Measurements from ENCODE around the gene EWSR1.

The EWSR1 gene

DNA sequence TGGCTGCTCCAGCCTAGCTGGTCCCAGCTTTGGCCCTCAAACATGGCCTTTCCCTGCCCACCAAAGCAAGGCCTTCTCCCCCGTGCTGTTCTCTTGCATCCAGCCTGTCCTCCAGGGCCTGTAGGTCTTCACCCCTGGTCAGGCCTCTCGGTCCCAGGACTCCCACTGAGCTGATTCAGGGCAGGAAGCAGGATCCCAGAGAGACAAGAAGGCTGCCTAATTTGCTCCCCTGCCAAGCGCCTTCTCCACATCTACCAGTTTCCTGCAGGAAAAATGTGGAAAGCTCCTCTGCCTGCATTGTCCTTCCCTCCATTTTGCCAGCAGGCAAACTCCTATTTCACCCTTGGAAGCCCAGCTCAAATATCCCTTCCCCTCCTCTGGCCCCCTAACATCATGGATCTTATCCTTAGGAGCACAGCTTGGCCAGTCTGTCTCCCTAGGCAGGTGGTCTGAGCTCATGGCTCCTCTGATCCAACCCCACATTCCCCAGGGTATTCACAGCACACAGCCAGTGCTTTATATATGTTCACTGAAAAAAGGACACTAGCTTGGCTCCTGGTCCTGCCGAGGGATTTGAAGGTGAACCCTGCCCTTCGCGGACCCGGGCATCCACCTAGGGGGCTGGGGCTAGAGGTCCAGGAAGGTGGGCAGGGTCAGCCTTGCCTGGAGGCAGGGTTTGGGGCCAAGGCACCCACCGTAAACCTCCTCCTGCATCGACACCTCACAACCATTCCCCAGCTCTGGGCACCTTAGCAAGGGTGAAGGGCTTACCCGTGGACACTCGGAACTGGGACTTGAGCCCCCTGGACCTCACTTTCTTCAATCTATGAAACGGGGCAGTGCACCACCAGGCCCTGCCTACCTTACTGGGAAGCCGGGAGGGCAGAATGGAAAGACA, 1.3 kb upstream of the EWSR1 start:
- H3K36me3 ChIP-seq (ENCODE audit: control insufficient read depth, insufficient read depth, low read length): peaks cover 27% of the 10 kb centered on the region
- peaks cover 16% of the 10 kb centered on the region for H3K4me1 ChIP-seq (ENCODE audit: control insufficient read depth, insufficient read depth, low read length)
- H3K9me3 ChIP-seq (ENCODE audit: control insufficient read depth, insufficient read depth, low read length): no peaks in the 10 kb centered on the region
- no peaks in the 10 kb centered on the region for H3K27me3 ChIP-seq (ENCODE audit: control insufficient read depth, insufficient read depth, low read length)
- H3K9ac ChIP-seq (ENCODE audit: low read depth, low read length): peak overlapping the region; percentile 97
- H3K4me3 ChIP-seq (ENCODE audit: low read depth, low read length): peak overlapping the region; percentile 61

DNA sequence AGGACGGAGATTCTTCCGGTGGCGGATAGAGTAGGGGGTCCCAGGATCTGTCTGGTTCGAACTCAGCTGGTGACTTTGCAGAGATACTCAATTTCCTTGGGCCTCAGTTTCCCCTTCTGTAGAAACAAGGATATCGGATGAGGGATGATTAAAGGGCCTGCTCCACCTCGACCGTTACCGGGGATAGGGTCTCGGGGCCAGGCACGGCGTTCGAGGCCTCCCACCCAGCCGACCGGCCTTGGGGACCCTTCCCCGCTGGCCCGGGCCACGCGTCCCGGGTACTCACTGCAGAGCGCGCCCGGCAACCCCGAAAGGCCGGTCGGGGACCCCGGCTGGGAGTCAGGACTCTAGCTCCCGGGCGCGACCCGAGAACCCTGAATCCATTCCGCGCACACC, 608 bp upstream of the EWSR1 start:
- peak overlapping the region; percentile 61 for H3K4me3 ChIP-seq (ENCODE audit: low read depth, low read length)
- no peaks in the 10 kb centered on the region for H3K9me3 ChIP-seq (ENCODE audit: control insufficient read depth, insufficient read depth, low read length)
- H3K4me1 ChIP-seq (ENCODE audit: control insufficient read depth, insufficient read depth, low read length): peaks cover 16% of the 10 kb centered on the region
- peaks cover 27% of the 10 kb centered on the region for H3K36me3 ChIP-seq (ENCODE audit: control insufficient read depth, insufficient read depth, low read length)
- H3K9ac ChIP-seq (ENCODE audit: low read depth, low read length): peak overlapping the region; percentile 97
- no peaks in the 10 kb centered on the region for H3K27me3 ChIP-seq (ENCODE audit: control insufficient read depth, insufficient read depth, low read length)

DNA sequence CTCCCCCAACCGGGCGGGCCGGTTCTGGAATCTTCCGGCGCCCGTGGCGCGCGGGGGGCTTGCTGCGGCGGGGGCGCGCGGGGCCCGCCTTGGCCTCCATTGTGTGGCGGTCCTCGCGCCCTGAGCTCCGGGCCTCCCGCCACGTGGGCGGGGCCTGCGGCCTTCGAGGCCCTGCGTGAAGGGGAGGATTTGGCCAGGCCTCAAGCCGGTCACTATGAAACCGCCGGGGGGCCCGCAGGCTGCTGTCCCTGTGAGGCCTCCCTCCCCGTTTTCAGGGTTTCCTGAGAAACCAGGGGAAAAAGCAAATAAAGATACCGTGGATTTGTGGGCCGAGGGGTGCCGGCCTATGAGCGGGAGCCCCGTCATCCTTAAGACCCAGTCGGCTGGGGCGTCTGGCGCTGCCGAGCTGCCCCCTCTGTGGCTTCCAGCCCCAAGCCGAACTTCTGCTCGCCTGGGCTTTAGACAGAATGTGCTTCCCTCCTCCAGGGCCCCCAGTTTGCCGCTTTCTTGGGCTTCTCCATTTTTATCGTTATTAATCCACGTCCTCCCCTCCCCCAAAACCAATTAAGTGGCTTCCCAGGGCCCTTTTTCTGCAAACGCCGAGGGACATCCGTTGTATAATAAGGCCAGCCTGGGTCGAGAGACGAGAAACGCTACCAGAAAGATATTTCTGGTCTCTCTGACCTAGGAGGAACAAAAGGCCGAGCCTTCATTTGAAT, 602 bp downstream of the EWSR1 start:
- Histone ChIP-seq H3K36me3 (ENCODE audit: control insufficient read depth, insufficient read depth, low read length) (peaks cover 29% of the 10 kb centered on the region), H3K9ac (ENCODE audit: low read depth, low read length) (peak overlapping the region; percentile 97), H3K27me3 (ENCODE audit: control insufficient read depth, insufficient read depth, low read length) (no peaks in the 10 kb centered on the region), H3K9me3 (ENCODE audit: control insufficient read depth, insufficient read depth, low read length) (no peaks in the 10 kb centered on the region), H3K4me1 (ENCODE audit: control insufficient read depth, insufficient read depth, low read length) (peaks cover 16% of the 10 kb centered on the region), H3K4me3 (ENCODE audit: low read depth, low read length) (peak overlapping the region; percentile 61)

DNA sequence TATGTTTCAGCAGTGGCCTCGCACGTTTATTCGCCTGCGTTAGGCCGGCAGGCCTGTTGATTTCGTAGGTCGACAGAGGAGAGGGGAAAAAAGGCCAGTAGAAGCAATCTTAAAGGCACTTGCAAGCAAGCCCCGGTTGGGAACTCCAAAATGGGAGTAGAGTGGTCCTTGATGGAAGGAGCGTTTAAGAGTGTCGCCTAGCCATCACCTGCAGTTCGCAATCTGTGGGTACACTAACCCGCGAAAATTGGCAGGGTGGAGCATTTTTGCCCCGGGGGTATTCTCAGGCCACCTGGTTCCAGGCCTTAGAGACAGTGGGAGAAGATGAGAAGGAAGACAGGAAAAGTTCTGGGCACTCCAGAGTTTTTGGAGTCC, 1.1 kb downstream of the EWSR1 start:
- peak overlapping the region; percentile 61 for H3K4me3 ChIP-seq (ENCODE audit: low read depth, low read length)
- peaks cover 31% of the 10 kb centered on the region for H3K36me3 ChIP-seq (ENCODE audit: control insufficient read depth, insufficient read depth, low read length)
- peak overlapping the region; percentile 97 for H3K9ac ChIP-seq (ENCODE audit: low read depth, low read length)
- peaks cover 16% of the 10 kb centered on the region for H3K4me1 ChIP-seq (ENCODE audit: control insufficient read depth, insufficient read depth, low read length)
- H3K27me3 ChIP-seq (ENCODE audit: control insufficient read depth, insufficient read depth, low read length): no peaks in the 10 kb centered on the region
- H3K9me3 ChIP-seq (ENCODE audit: control insufficient read depth, insufficient read depth, low read length): no peaks in the 10 kb centered on the region

DNA sequence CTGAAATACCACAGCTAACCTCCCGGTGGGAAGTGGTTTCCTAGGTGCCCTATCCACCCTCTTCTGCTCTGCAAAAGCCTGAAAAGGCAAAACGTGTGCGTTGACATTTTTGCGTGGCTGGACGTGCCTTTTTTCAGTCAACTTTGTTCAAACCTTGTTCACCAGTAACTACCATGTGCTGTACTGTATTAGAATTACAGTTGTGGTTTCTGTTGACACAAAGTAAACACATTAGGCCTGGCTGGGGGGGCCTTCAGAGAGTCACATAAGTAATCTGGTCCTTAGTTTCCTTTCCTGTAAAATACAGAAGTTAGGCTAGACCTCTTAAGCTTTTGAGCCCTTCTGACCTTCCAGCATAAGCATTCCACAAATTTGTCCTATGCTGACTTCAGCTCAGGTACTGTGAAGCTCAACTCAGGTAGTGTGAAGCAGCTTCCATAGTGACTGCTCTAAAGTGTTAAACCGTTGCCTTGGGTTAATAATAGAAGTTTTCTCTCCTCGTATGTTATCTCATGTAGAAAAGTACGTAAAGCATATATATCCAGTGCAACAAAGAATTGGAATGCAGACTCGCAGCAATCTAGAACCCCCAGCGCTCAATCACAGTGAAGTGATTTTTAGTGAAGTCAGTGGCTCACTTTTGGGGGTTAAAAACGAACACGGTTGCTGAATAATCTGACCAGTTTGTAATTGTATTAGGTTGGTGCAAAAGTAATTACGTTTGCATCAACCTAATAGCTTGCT, 1.8 kb downstream of the EWSR1 start:
- Histone ChIP-seq H3K9me3 (ENCODE audit: control insufficient read depth, insufficient read depth, low read length) (no peaks in the 10 kb centered on the region), H3K27me3 (ENCODE audit: control insufficient read depth, insufficient read depth, low read length) (no peaks in the 10 kb centered on the region), H3K4me1 (ENCODE audit: control insufficient read depth, insufficient read depth, low read length) (peaks cover 16% of the 10 kb centered on the region), H3K9ac (ENCODE audit: low read depth, low read length) (peak overlapping the region; percentile 97), H3K4me3 (ENCODE audit: low read depth, low read length) (peak overlapping the region; percentile 61), H3K36me3 (ENCODE audit: control insufficient read depth, insufficient read depth, low read length) (peaks cover 28% of the 10 kb centered on the region)

DNA sequence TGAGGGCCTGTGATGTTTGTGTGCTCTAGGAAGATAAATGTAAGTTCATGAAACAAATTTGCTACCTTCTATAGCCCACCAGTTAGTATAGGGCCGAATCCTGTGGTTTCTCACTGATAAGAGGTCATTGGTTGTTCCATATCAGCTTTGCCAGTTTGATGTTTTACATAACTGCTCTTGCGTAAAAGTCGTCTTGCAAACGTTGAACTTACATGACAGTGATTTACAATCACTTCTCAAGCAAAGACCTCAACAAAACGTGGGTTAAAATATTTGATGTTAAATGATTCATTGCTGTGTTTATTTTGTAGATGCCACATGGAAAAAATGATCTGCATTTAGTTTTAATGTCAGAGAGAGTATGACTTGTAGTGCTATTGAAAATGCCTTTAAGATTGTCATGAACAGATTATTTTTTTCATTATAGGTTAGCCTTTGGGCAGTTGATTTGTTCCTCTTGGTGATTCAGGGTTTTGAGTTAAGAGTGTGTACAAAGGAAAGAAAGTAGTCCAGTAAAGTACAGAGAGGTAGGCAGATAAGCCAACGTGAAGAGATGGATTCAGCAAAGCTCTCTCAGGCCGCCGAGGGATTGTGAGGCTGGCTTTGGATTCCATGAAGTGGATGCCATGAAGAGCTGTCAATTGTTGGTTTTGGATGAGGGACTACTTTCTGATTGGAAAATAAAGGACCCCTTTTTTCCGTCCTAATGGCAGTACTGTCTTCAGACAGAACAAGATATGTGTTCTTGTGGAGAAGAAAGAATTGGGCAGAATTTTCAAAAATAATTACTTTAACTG, 2.6 kb downstream of the EWSR1 start:
- Histone ChIP-seq H3K9ac (ENCODE audit: low read depth, low read length) (no peak overlapping the region), H3K9me3 (ENCODE audit: control insufficient read depth, insufficient read depth, low read length) (no peaks in the 10 kb centered on the region), H3K36me3 (ENCODE audit: control insufficient read depth, insufficient read depth, low read length) (peaks cover 21% of the 10 kb centered on the region), H3K4me1 (ENCODE audit: control insufficient read depth, insufficient read depth, low read length) (peaks cover 16% of the 10 kb centered on the region), H3K27me3 (ENCODE audit: control insufficient read depth, insufficient read depth, low read length) (no peaks in the 10 kb centered on the region), H3K4me3 (ENCODE audit: low read depth, low read length) (peak overlapping the region; percentile 61)

DNA sequence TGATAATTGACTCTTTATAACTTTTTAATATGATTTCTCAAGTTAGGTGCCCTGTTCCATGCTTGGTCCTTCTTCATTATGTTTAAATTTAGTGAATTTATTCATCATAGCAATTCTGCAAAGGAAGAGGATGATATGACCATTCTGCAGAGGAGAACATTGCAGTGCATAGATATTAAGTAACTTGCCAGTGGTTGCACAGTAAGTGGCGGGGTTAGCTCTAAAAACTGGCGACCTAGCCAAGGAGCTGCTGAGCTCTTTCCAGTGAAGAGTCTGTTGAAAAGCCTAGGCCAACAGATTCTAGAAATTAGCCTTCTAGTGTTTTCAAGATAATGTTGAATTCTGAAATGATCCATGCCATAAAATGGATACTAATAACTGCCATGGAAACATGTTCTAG, 4.6 kb downstream of the EWSR1 start:
- Histone ChIP-seq H3K36me3 (ENCODE audit: control insufficient read depth, insufficient read depth, low read length) (peaks cover 19% of the 10 kb centered on the region), H3K9me3 (ENCODE audit: control insufficient read depth, insufficient read depth, low read length) (no peaks in the 10 kb centered on the region), H3K9ac (ENCODE audit: low read depth, low read length) (no peak overlapping the region), H3K4me1 (ENCODE audit: control insufficient read depth, insufficient read depth, low read length) (peaks cover 10% of the 10 kb centered on the region), H3K4me3 (ENCODE audit: low read depth, low read length) (no peak overlapping the region), H3K27me3 (ENCODE audit: control insufficient read depth, insufficient read depth, low read length) (no peaks in the 10 kb centered on the region)

DNA sequence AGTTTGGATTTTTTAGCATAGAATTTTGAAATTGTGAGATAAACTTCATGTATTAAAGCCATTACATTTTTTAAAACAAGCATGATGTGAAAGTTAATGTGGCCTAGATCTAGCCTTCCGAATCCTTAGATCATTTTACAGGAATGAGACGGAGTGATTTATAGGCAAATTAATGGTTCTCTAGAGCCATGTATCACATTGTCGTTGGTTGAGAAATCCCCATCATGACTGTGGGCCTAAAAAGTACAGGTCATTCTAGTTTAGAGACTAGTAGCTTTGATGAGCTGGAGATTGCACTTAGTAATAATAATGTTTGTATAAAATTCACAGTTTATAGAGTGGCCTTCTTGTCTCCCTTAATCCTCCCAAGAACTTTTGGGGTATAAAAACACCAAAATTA, 7.1 kb downstream of the EWSR1 start:
- H3K4me3 ChIP-seq (ENCODE audit: low read depth, low read length): no peak overlapping the region
- H3K4me1 ChIP-seq (ENCODE audit: control insufficient read depth, insufficient read depth, low read length): peaks cover 7% of the 10 kb centered on the region
- H3K36me3 ChIP-seq (ENCODE audit: control insufficient read depth, insufficient read depth, low read length): peaks cover 31% of the 10 kb centered on the region
- H3K9me3 ChIP-seq (ENCODE audit: control insufficient read depth, insufficient read depth, low read length): no peaks in the 10 kb centered on the region
- H3K27me3 ChIP-seq (ENCODE audit: control insufficient read depth, insufficient read depth, low read length): no peaks in the 10 kb centered on the region
- H3K9ac ChIP-seq (ENCODE audit: low read depth, low read length): no peak overlapping the region

DNA sequence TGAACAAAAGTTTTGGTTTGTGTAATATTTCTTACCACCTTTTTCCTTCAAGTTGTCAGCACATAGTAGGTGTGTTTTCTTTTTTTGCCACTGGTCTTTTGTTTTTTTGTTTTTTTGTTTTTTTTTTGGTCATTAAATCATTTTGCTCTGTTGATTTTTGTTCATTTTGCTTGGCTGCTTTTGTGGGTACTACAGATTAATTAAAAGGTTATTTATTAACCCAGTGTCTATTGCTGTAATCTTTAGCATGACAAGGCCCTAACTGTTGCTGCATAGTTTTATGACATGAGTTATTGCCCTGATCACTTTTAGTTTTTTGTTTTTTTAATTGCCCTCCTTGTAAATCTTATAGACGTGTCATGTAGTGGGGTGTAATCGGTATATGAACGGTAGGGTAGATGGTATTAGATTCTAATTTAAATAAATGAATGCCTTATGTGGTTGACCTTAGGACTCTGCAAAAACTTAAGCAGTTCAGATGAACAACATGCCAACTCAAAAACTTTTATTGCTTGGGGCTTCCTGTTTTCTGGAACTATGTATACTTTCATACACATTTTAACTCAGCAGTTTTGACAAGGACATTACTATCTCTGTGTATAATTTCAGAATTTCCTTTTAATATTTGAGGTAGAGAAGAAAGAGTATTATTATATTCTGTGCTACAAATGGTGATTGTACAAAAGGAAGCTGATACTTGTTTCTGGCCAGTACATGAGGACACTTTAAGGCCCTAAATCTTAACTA, 7.9 kb downstream of the EWSR1 start:
- H3K36me3 ChIP-seq (ENCODE audit: control insufficient read depth, insufficient read depth, low read length): peaks cover 33% of the 10 kb centered on the region
- H3K9me3 ChIP-seq (ENCODE audit: control insufficient read depth, insufficient read depth, low read length): no peaks in the 10 kb centered on the region
- no peaks in the 10 kb centered on the region for H3K27me3 ChIP-seq (ENCODE audit: control insufficient read depth, insufficient read depth, low read length)
- no peak overlapping the region for H3K4me3 ChIP-seq (ENCODE audit: low read depth, low read length)
- no peak overlapping the region for H3K9ac ChIP-seq (ENCODE audit: low read depth, low read length)
- H3K4me1 ChIP-seq (ENCODE audit: control insufficient read depth, insufficient read depth, low read length): no peaks in the 10 kb centered on the region

DNA sequence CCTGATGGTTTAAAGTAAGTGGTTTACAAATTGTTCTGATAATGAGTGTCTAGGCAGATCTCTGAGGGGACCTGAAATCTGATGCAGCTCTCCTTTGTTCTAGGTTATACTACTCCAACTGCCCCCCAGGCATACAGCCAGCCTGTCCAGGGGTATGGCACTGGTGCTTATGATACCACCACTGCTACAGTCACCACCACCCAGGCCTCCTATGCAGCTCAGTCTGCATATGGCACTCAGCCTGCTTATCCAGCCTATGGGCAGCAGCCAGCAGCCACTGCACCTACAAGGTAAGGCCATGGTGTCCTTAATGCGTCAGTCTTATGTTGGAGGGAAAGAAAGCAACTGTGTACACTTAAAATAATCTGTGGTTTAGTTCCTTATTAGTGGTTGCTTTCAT, 9.9 kb downstream of the EWSR1 start:
- H3K27me3 ChIP-seq (ENCODE audit: control insufficient read depth, insufficient read depth, low read length): no peaks in the 10 kb centered on the region
- peaks cover 45% of the 10 kb centered on the region for H3K36me3 ChIP-seq (ENCODE audit: control insufficient read depth, insufficient read depth, low read length)
- no peaks in the 10 kb centered on the region for H3K9me3 ChIP-seq (ENCODE audit: control insufficient read depth, insufficient read depth, low read length)
- no peaks in the 10 kb centered on the region for H3K4me1 ChIP-seq (ENCODE audit: control insufficient read depth, insufficient read depth, low read length)
- H3K4me3 ChIP-seq (ENCODE audit: low read depth, low read length): no peak overlapping the region
- no peak overlapping the region for H3K9ac ChIP-seq (ENCODE audit: low read depth, low read length)
